SK-N-SH treated with all-trans-retinoic acid at 6 μM for 48 hours (cell line): ENCODE results near the gene PRR33.

Source experiments
- ATAC-seq: fragments of 200-7000 bp; cut with Tn5 transposase; 3 replicates; pipeline ENCODE4 v1.9.1; 2020; ENCODE audit warnings: mild to moderate bottlenecking, moderate library complexity
- ARNTL ChIP-seq: fragments of 450-650 bp; formaldehyde crosslinking; IDR thresholded peaks from 2 replicates; pipeline ENCODE4 v1.5.0; 2020; ENCODE audit warnings: low read depth, mild to moderate bottlenecking, moderate library complexity, borderline replicate concordance
- BACH2 ChIP-seq: fragments of 250-450 bp; sonication (Bioruptor Pico); IDR thresholded peaks from 2 replicates; pipeline ENCODE4 v1.9.0; 2021; ENCODE audit warnings: mild to moderate bottlenecking, borderline replicate concordance
- CSDC2 ChIP-seq: fragments of 250-450 bp; sonication (Bioruptor Pico); IDR thresholded peaks from 2 replicates; pipeline ENCODE4 v1.5.0; 2020; ENCODE audit warnings: mild to moderate bottlenecking, moderate library complexity
- ESRRG ChIP-seq: fragments of 250-450 bp; sonication (Bioruptor Pico); IDR thresholded peaks from 2 replicates; pipeline ENCODE4 v1.6.1; 2021; ENCODE audit warnings: mild to moderate bottlenecking
- ISL1 ChIP-seq: fragments of 250-450 bp; sonication (Bioruptor Pico); IDR thresholded peaks from 2 replicates; pipeline ENCODE4 v2.1.2; 2022; ENCODE audit warnings: mild to moderate bottlenecking, moderate library complexity
- OSR1 ChIP-seq: fragments of 250-450 bp; sonication (Bioruptor Pico); IDR thresholded peaks from 2 replicates; pipeline ENCODE4 v1.8.0; 2022; ENCODE audit warnings: moderate library complexity, mild to moderate bottlenecking, inconsistent platforms
- PPARA ChIP-seq: fragments of 250-450 bp; sonication (Bioruptor Pico); IDR thresholded peaks from 2 replicates; pipeline ENCODE4 v1.5.0; 2020; ENCODE audit warnings: mild to moderate bottlenecking, borderline replicate concordance
- RARB ChIP-seq: fragments of 250-450 bp; sonication (Bioruptor Pico); IDR thresholded peaks from 2 replicates; pipeline ENCODE4 v1.8.0; 2021; ENCODE audit warnings: mild to moderate bottlenecking, moderate library complexity
- SNAI2 ChIP-seq: fragments of 250-450 bp; sonication (Bioruptor Pico); IDR thresholded peaks from 2 replicates; pipeline ENCODE4 v1.5.0; 2020; ENCODE audit warnings: mild to moderate bottlenecking, moderate library complexity
- TCF4 ChIP-seq: fragments of 250-450 bp; sonication (Bioruptor Pico); IDR thresholded peaks from 2 replicates; pipeline ENCODE4 v1.8.0; 2021; ENCODE audit warnings: mild to moderate bottlenecking, moderate library complexity, borderline replicate concordance
- TOX ChIP-seq: fragments of 250-450 bp; sonication (Bioruptor Pico); IDR thresholded peaks from 2 replicates; pipeline ENCODE4 v1.8.0; 2021; ENCODE audit warnings: mild to moderate bottlenecking, moderate library complexity, borderline replicate concordance
- ZFP3 ChIP-seq: fragments of 250-450 bp; sonication (Bioruptor Pico); IDR thresholded peaks from 2 replicates; pipeline ENCODE4 v1.5.0; 2020; ENCODE audit warnings: mild to moderate bottlenecking, moderate library complexity
- ZFP30 ChIP-seq: fragments of 450-650 bp; formaldehyde crosslinking; IDR thresholded peaks from 2 replicates; pipeline ENCODE4 v1.5.0; 2022; ENCODE audit warnings: mild to moderate bottlenecking, moderate library complexity
- ZNF565 ChIP-seq: fragments of 450-650 bp; formaldehyde crosslinking; conservative IDR thresholded peaks from 2 replicates; pipeline ENCODE4 v1.5.0; 2020; ENCODE audit warnings: low read depth, mild to moderate bottlenecking, moderate library complexity
- ZNF70 ChIP-seq: fragments of 450-650 bp; formaldehyde crosslinking; IDR thresholded peaks from 2 replicates; pipeline ENCODE4 v1.5.0; 2020; ENCODE audit warnings: mild to moderate bottlenecking, moderate library complexity
- ZNF8 ChIP-seq: fragments of 450-650 bp; formaldehyde crosslinking; IDR thresholded peaks from 2 replicates; pipeline ENCODE4 v1.5.0; 2020; ENCODE audit warnings: mild to moderate bottlenecking, moderate library complexity
- TF ChIP-seq, protein P1 (sequence below): fragments of 250-450 bp; sonication (Bioruptor Pico); IDR thresholded peaks from 2 replicates; pipeline ENCODE4 v1.8.0; 2021; ENCODE audit warnings: low read depth, mild to moderate bottlenecking, moderate library complexity, borderline replicate concordance
- TF ChIP-seq, protein P2 (sequence below): fragments of 250-450 bp; sonication (Bioruptor Pico); IDR thresholded peaks from 2 replicates; pipeline ENCODE4 v1.5.0; 2020; ENCODE audit warnings: mild to moderate bottlenecking, moderate library complexity
- TF ChIP-seq, protein P3 (sequence below): fragments of 250-450 bp; sonication (Bioruptor Pico); IDR thresholded peaks from 2 replicates; pipeline ENCODE4 v1.5.1; 2021; ENCODE audit warnings: mild to moderate bottlenecking, moderate library complexity

Gene PRR33

DNA sequence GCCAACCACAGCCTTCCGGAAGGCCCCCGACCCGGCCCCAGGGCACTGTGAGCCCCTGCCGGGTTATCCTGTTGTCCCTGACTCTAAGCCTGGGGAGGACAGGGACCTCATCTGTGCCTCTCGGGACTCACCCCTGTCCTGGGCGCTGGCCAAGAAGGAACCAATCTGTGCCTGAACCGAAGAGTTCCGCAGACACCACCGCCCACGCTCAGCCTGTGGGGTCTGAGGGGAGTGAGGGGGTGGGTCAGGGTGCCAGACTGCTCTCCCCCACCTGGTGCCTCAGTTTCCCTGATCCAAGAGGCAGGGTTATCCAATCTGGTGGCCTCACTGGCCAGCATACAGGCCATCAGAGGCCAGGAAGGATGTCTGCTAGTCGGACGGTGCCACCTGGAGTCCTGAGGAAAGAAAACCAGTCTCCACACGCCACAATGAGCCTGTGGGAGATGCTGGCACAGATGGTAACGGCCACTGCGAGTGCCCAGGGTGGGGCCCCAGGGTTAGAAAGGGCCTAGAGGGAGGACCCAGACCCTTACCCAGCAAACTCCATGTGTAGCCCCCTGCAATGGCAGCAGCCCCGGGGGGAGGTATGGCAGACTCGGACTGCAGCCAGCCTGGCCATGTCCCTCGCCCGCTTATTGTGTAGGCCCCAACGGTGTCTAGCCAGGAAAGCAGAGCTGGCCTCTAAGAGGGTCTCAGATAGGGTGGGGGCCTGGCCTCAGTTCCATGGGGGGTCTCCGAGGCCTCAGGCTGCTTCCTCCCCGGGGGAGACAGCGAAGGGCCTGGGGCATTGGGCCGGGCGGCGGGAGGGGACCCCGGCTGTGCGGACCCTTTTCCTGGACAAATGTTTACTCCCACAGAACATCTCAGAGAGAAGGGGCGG is 27.0 kb upstream of the PRR33 start (continued):
- TF ChIP-seq, protein P1, sequence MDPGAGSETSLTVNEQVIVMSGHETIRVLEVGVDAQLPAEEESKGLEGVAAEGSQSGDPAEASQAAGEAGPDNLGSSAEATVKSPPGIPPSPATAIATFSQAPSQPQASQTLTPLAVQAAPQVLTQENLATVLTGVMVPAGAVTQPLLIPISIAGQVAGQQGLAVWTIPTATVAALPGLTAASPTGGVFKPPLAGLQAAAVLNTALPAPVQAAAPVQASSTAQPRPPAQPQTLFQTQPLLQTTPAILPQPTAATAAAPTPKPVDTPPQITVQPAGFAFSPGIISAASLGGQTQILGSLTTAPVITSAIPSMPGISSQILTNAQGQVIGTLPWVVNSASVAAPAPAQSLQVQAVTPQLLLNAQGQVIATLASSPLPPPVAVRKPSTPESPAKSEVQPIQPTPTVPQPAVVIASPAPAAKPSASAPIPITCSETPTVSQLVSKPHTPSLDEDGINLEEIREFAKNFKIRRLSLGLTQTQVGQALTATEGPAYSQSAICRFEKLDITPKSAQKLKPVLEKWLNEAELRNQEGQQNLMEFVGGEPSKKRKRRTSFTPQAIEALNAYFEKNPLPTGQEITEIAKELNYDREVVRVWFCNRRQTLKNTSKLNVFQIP (CRISPR knock-in tag) = no peak
- no peak for TF ChIP-seq ISL1 (CRISPR knock-in tag)
- TF ChIP-seq BACH2 (CRISPR knock-in tag) = no peak
- TF ChIP-seq OSR1 = no peak

DNA sequence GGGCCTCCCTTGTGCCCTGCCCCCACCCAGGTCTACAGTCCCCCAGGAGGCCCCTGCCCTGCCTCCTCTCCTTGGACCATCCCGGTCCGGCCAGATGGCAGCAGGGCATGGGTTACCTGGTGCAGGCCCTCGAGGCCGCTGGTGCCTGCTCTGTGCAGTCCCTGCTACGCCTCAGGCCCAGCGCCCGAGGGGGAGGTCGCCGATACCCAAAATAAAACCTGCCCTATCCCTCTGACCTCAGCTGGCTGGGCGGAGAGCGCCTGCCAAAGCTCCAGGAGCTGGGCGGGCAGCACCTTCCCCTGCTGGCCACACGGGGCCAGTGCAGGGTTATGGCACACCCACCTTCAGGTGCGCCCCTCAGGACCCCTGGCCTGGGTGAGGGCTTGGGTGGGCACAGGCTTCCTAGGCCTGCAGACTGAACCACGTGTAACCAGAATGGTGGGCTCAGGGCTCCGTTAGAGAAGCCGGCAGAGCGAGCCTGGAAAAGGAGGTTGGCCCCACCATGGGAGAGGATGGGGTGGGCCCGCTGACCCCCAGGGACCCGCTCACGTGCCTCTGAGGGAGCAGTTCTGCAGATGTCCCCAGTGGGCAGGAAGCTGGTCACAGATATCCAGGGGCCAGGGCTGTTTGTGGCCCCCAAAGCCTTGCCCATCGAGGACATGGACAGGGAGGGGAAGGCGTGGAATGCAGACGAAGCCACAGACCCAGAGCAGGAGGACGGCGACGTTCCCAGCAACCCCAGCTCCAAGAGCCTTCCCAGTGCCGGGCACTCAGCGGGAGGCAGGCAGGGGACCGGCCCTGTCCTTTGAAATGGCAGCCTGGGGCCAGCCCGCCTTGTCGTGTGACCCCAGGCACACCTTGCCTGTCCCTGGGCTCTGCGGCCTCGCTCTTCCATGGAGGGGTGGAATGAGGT is 26.1 kb upstream of the PRR33 start:
- TF ChIP-seq, protein P2, sequence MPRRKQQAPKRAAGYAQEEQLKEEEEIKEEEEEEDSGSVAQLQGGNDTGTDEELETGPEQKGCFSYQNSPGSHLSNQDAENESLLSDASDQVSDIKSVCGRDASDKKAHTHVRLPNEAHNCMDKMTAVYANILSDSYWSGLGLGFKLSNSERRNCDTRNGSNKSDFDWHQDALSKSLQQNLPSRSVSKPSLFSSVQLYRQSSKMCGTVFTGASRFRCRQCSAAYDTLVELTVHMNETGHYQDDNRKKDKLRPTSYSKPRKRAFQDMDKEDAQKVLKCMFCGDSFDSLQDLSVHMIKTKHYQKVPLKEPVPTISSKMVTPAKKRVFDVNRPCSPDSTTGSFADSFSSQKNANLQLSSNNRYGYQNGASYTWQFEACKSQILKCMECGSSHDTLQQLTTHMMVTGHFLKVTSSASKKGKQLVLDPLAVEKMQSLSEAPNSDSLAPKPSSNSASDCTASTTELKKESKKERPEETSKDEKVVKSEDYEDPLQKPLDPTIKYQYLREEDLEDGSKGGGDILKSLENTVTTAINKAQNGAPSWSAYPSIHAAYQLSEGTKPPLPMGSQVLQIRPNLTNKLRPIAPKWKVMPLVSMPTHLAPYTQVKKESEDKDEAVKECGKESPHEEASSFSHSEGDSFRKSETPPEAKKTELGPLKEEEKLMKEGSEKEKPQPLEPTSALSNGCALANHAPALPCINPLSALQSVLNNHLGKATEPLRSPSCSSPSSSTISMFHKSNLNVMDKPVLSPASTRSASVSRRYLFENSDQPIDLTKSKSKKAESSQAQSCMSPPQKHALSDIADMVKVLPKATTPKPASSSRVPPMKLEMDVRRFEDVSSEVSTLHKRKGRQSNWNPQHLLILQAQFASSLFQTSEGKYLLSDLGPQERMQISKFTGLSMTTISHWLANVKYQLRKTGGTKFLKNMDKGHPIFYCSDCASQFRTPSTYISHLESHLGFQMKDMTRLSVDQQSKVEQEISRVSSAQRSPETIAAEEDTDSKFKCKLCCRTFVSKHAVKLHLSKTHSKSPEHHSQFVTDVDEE (CRISPR knock-in tag) = no peak
- TF ChIP-seq OSR1 (no peak), ZNF8 (no peak), RARB (CRISPR knock-in tag) (no peak), ZFP30 (CRISPR knock-in tag) (no peak), ARNTL (CRISPR knock-in tag) (no peak), SNAI2 (no peak)
- TF ChIP-seq, all 23 proteins: peak for 0
- ATAC-seq = peak; percentile 45; the same call in 2 of the 3 replicates

DNA sequence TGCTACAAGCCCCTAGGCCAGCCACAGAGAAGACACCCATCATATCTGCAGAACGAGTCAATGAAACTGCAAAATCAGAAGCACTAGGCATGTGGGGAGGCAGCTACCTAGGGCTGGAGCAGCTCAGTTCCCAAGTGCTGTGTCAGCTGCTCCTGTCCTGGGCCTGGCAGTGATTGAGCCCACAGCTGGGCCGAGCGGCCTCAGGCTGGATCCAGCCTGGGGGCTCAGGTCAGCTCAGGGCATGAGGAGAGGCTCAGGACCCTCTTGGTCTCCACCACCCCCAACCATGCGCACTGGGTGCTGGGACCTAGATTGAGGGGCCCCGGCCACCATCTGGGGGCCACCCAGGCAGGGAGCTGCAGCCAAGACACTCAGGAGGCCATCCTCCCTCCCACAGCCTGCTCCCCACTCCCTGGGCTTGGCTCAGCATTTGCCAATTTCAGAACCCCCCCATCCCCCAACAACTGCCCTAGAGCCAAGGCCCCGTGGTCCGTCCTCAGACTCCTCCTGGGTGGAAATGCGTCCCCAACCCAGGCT is 25.4 kb upstream of the PRR33 start:
- TF ChIP-seq OSR1 (no peak), BACH2 (CRISPR knock-in tag) (no peak), TCF4 (no peak), ARNTL (CRISPR knock-in tag) (no peak), ZNF565 (no peak), ZNF8 (no peak), TOX (CRISPR knock-in tag) (no peak), ZFP30 (CRISPR knock-in tag) (no peak), CSDC2 (CRISPR knock-in tag) (no peak), SNAI2 (no peak), ZNF70 (no peak), ESRRG (CRISPR knock-in tag) (no peak), ISL1 (CRISPR knock-in tag) (no peak), PPARA (CRISPR knock-in tag) (no peak), ZFP3 (CRISPR knock-in tag) (no peak)
- TF ChIP-seq, protein P2 (CRISPR knock-in tag) = no peak
- TF ChIP-seq, protein P1 (CRISPR knock-in tag) = no peak
- TF ChIP-seq, protein P3, sequence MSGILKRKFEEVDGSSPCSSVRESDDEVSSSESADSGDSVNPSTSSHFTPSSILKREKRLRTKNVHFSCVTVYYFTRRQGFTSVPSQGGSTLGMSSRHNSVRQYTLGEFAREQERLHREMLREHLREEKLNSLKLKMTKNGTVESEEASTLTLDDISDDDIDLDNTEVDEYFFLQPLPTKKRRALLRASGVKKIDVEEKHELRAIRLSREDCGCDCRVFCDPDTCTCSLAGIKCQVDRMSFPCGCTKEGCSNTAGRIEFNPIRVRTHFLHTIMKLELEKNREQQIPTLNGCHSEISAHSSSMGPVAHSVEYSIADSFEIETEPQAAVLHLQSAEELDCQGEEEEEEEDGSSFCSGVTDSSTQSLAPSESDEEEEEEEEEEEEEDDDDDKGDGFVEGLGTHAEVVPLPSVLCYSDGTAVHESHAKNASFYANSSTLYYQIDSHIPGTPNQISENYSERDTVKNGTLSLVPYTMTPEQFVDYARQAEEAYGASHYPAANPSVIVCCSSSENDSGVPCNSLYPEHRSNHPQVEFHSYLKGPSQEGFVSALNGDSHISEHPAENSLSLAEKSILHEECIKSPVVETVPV (CRISPR knock-in tag) = no peak
- ATAC-seq = no peak
